Measurements from ENCODE around the gene FBXO2. TPM values are rescaled to one million over a fixed set of nuclear protein-coding genes. Genes with fewer than 3 reads are reported as not detected.
A peak's percentile ranks its signal among the peaks of the same experiment; 100 is the strongest.

Gene FBXO2
- polyA plus RNA-seq, 3 donors, result 1.1 to 2.0 (median 1.7) TPM

DNA sequence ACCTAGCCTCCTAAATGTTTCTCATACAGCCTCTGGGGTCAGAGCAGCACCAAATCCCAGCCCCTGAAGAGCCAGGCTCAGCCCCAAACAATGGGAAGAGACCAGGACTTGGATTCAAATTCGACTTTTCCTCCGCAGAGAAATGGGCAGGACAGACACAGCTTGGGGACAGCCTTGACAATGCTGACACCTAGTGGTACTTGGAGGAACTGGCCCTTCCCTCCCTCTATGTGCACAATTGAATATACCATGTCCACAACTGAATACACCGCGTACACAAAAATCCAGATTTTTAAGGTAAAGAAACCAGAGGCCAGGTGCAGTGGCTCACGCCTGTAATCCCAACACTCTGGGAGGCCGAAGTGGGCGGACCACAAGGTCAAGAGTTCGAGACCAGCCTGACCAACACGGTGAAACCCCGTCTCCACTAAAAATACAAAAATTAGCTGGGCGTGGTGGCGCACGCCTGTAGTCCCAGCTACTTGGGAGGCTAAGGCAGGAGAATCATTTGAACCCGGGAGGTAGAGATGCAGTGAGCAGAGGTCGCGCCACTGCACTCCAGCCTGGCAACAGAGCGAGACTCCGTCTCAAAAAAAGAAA is 11.7 kb downstream of the FBXO2 start:
- peak in 3 of 11 donors; percentile 39 to 45 (median 42) for DNase-seq (ENCODE audit: extremely low read depth in 1 of 11, low read depth in 9 of 11, low spot score in 4 of 11)

GRCh38 chr1:11641776-11642305 is 12.4 kb downstream of the FBXO2 start:
- DNase-seq (ENCODE audit: extremely low read depth in 1 of 11, low read depth in 9 of 11, low spot score in 4 of 11), result no peak

- no peak for DNase-seq (ENCODE audit: extremely low read depth in 1 of 11, low read depth in 9 of 11, low spot score in 4 of 11)
Observed at GRCh38 chr1:11640944-11641343, 13.3 kb downstream of the FBXO2 start.

- DNase-seq (ENCODE audit: extremely low read depth in 1 of 11, low read depth in 9 of 11, low spot score in 4 of 11), result no peak
Observed at GRCh38 chr1:11640101-11640500, 14.1 kb downstream of the FBXO2 start.

- no peak for DNase-seq (ENCODE audit: extremely low read depth in 1 of 11, low read depth in 9 of 11, low spot score in 4 of 11)
Observed at GRCh38 chr1:11639372-11639771, 14.9 kb downstream of the FBXO2 start.

GRCh38 chr1:11638121-11638520 is 16.1 kb downstream of the FBXO2 start:
- DNase-seq (ENCODE audit: extremely low read depth in 1 of 11, low read depth in 9 of 11, low spot score in 4 of 11), result no peak

- DNase-seq (ENCODE audit: extremely low read depth in 1 of 11, low read depth in 9 of 11, low spot score in 4 of 11), result no peak
Observed at GRCh38 chr1:11634365-11635192, 19.6 kb downstream of the FBXO2 start.

- no peak for DNase-seq (ENCODE audit: extremely low read depth in 1 of 11, low read depth in 9 of 11, low spot score in 4 of 11)
Observed at GRCh38 chr1:11629184-11630016, 24.8 kb downstream of the FBXO2 start.

- no peak for DNase-seq (ENCODE audit: extremely low read depth in 1 of 11, low read depth in 9 of 11, low spot score in 4 of 11)
Observed at GRCh38 chr1:11628767-11629166, 25.5 kb downstream of the FBXO2 start.

DNA sequence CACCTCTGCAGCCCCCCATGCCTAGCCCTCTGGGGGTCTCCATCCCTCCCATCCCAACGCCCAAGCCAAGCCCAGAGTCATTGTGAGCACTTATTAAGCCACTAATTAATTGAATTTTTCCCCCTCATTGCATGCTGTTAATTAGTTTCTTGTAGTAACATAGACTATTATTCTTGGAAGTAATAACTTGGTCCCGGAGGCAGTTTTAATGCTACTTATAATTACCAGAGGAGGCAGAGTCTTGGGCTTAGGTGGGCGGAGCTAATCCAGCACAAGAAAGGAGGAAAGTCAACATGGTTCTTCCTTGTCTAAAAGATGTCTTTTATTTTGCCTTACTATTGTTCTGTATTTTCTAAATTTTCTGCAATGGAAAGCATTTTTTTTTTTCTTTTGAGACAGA is 27.7 kb downstream of the FBXO2 start:
- DNase-seq (ENCODE audit: extremely low read depth in 1 of 11, low read depth in 9 of 11, low spot score in 4 of 11), result no peak

- DNase-seq (ENCODE audit: extremely low read depth in 1 of 11, low read depth in 9 of 11, low spot score in 4 of 11), result no peak
Observed at GRCh38 chr1:11623702-11624101, 30.5 kb downstream of the FBXO2 start.

- DNase-seq (ENCODE audit: extremely low read depth in 1 of 11, low read depth in 9 of 11, low spot score in 4 of 11), result no peak
Observed at GRCh38 chr1:11622398-11622797, 31.8 kb downstream of the FBXO2 start.

DNA sequence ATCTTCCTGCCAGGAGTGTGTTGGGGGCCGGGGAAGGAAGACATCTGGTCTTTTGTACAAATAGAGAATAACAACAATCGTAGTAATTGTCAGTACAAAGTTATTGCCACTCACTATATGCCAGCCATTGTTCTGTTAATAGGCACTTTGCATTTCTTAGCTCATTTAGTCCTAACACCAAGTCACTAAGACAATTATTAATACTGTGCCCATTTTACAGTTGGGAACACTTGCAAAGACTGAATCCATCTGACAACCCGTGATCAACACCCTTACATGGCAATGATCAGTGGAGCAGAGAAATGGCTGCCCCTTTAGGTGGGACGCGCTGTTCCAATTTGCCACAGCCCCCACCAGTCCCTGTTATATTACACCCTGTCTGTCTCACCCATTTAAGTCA is 33.3 kb downstream of the FBXO2 start:
- DNase-seq (ENCODE audit: extremely low read depth in 1 of 11, low read depth in 9 of 11, low spot score in 4 of 11), result no peak

DNA sequence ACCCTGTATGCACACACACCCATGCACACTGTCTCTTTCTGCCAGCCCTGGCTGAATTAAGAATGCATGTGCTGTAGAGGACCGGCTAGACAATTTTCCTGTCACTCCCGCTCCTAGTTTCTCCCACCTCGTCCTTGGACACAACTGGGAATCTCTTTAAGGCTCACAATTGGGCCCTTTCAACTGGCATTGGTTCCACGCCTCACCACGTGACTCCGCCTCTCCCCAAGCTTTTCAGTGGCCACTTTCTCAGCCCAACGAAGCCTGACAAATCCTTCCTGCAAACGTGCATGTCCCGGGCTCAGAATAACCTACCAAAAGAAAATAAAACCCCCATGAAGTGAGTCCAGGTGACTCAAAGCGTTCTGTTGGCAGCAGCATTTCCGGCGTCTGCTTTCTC is 33.8 kb downstream of the FBXO2 start:
- no peak for DNase-seq (ENCODE audit: extremely low read depth in 1 of 11, low read depth in 9 of 11, low spot score in 4 of 11)

GRCh38 chr1:11617741-11618140 is 36.5 kb downstream of the FBXO2 start:
- no peak for DNase-seq (ENCODE audit: extremely low read depth in 1 of 11, low read depth in 9 of 11, low spot score in 4 of 11)

- no peak for DNase-seq (ENCODE audit: extremely low read depth in 1 of 11, low read depth in 9 of 11, low spot score in 4 of 11)
Observed at GRCh38 chr1:11617314-11617713, 36.9 kb downstream of the FBXO2 start.

GRCh38 chr1:11616766-11617165 is 37.5 kb downstream of the FBXO2 start:
- no peak for DNase-seq (ENCODE audit: extremely low read depth in 1 of 11, low read depth in 9 of 11, low spot score in 4 of 11)

DNA sequence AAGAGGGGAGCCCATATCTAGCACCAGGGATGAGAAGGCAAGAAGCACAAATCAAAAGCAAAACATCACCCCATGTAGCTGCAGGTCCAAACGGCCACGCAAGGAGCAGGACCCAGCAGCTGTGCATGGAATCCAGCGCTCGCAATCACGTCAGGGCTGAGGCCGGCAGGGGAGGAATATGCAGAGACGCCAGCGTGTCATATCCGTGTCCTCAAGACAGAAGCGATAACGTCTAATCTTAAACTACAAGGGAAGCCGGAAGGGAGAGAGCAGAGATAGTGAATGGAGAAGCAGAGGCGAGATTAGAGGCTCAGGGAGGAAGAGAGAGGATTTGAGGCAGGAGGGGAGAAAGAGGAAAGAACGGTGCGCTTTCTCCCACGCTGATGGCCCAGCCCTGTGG is 39.1 kb downstream of the FBXO2 start:
- no peak for DNase-seq (ENCODE audit: extremely low read depth in 1 of 11, low read depth in 9 of 11, low spot score in 4 of 11)

DNA sequence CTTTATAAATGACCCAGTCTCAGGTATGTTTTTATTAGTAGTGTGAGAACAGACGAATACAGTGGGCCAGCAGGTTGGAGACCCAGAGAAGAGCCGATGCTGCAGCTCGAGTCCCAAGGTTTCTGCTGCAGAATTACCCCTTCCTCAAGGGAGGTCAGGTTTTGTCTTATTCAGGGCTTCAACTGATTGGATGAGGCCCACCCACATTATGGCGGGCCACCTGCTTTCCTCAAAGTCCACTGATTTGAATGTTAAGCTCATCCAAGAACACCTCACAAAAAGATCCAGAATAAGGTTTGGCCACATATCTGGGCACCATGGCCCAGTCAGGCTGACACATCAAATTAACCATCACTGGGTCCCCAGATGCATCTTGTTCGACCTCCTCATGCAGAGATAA is 40.9 kb downstream of the FBXO2 start:
- DNase-seq (ENCODE audit: extremely low read depth in 1 of 11, low read depth in 9 of 11, low spot score in 4 of 11), result no peak
